GM10248 (cell line): Measurements from ENCODE around the gene ATP6AP2.
"Not testable (repeated sequence)": the region's sequence is repeated elsewhere in the genome, so short reads cannot be mapped to it uniquely, and the experiment has no call there.

ENCODE experiments used
- CTCF ChIA-PET: fragments of 300-600 bp; sonication (Branson Sonifier 250); formaldehyde crosslinking; extraction: SDS; loops from one replicate; lab custom pipeline; 2021; ENCODE audit warnings: antibody characterized with exemption; lab: Yijun Ruan, JAX
- POLR2A ChIA-PET: fragments of 350-650 bp; sonication (Branson Sonifier 250); formaldehyde crosslinking; extraction: SDS; loops from one replicate; lab custom pipeline; 2020; ENCODE audit warnings: antibody characterized with exemption; lab: Yijun Ruan, JAX
- DNase-seq: peaks from one replicate; pipeline ENCODE4 v3.0.0; 2012; ENCODE audit errors: extremely low spot score
- CTCF ChIP-seq: IDR thresholded peaks from 2 replicates; pipeline ENCODE4 v1.5.1; 2012; ENCODE audit warnings: mild to moderate bottlenecking, low read depth; ENCODE audit errors: extremely low read depth, missing control alignments, control extremely low read depth

Gene ATP6AP2

GRCh38 chrX:40552768-40553167, 28.0 kb upstream of the ATP6AP2 start:
- ChIA-PET POLR2A (no interaction called here), CTCF (interaction anchor here (1.5 kb wide), 1 partner anchor 9 kb away, joined by 3 read pairs; no protein-coding TSS in a partner anchor)
- TF ChIP-seq CTCF, result no peak
- DNase-seq, result no peak

GRCh38 chrX:40558590-40558989, 22.2 kb upstream of the ATP6AP2 start:
- CTCF ChIA-PET, result no interaction called here
- DNase-seq, result no peak
- POLR2A ChIA-PET, result no interaction called here
- TF ChIP-seq CTCF, result no peak

GRCh38 chrX:40563784-40564183, 17.0 kb upstream of the ATP6AP2 start:
- CTCF ChIA-PET, result interaction anchor here (5.7 kb wide), 1 partner anchor 19 kb away, joined by 29 read pairs; no protein-coding TSS in a partner anchor
- TF ChIP-seq CTCF, result no peak
- POLR2A ChIA-PET, result no interaction called here

DNA sequence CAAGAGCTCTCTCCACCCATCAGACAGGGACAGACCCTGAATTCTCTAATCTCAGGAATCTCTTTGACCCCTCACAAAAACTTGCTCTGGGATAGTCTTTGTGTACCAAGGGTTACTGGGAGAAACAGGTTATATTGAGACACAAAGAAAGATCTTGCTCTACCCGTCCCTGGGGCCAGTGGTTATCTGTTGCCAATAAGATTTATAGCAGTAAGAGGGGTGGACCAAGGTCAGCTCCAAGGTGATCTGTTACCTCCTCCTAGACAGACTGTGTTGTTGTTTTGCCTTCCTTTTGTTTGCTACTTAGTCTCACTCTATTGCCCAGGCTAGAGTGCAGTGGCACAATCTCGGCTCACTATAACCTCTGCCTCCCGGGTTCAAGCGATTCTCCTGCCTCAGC, 16.3 kb upstream of the ATP6AP2 start:
- CTCF ChIA-PET, result interaction anchor here (5.7 kb wide), 1 partner anchor 20 kb away, joined by 29 read pairs; no protein-coding TSS in a partner anchor
- no peak for TF ChIP-seq CTCF
- POLR2A ChIA-PET, result no interaction called here
- no peak for DNase-seq

More at GRCh38 chrX:40563784-40564183, 17.0 kb upstream of the ATP6AP2 start:
- no peak for DNase-seq

- peak; percentile 35 for DNase-seq
- ChIA-PET POLR2A (interaction anchor here (0.7 kb wide), 1 partner anchor 14 kb away, joined by 4 read pairs; no protein-coding TSS in a partner anchor), CTCF (interaction anchor here (4.4 kb wide), 1 partner anchor 26 kb away, joined by 20 read pairs; no protein-coding TSS in a partner anchor)
- no peak for TF ChIP-seq CTCF
Observed at GRCh38 chrX:40570346-40571093, 10.2 kb upstream of the ATP6AP2 start.

DNA sequence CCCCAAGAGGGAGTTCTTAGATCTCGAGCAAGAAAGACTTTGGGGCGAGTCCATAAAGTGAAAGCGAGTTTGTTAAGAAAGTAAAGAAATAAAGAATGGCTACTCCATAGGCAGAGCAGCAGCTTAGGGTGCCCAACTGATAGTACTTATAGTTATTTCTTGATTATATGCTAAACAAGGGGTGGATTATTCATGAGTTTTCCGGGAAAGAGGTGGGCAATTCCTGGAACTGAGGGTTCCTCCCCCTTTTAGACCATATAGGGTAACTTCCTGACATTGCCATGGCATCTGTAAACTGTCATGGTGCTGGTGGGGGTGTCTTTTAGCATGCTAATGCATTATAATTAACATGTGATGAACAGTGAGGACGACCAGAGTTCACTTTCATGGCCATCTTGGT, 9.6 kb upstream of the ATP6AP2 start:
- ChIA-PET POLR2A (interaction anchor here (0.7 kb wide), 1 partner anchor 13 kb away, joined by 4 read pairs; no protein-coding TSS in a partner anchor), CTCF (interaction anchor here (1.0 to 4.4 kb wide), 2 partner anchors 10 to 26 kb away, joined by 4 to 20 read pairs; partner anchors contain the start of gene ATP6AP2)
- DNase-seq, result not testable (repeated sequence)

DNA sequence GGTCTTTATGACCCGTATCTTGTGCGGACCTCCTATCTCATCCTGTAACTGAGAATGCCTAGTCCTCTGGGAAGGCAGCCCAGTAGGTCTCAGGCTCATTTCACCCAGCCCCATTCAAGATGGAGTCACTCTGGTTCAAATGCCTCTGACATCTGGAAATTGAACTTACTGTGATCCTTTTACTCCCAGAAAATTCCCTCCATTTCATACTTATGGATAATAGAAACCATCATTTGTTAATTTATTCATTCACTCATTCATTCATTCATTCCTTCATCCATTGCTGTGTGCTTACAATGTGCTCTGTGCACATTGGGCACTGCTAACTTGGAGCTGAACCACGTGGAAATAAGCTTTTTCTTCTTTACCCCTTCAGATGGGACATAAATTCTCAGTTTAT, 9.2 kb upstream of the ATP6AP2 start:
- no peak for DNase-seq
- CTCF ChIA-PET, result interaction anchor here (1.0 to 4.4 kb wide), 2 partner anchors 9 to 27 kb away, joined by 4 to 20 read pairs; partner anchors contain the start of gene ATP6AP2
- no peak for TF ChIP-seq CTCF
- POLR2A ChIA-PET, result no interaction called here
